HL-60 (cell line): ENCODE data around the gene LARP7.

Experiments
- TF ChIP-seq, protein P1 (sequence below): IDR thresholded peaks from one replicate; pipeline ENCODE4 v1.5.1; 2011; ENCODE audit warnings: low read length, control low read depth, inconsistent platforms; ENCODE audit not compliant: insufficient read depth
- TF ChIP-seq, protein P2 (sequence below): IDR thresholded peaks from 2 replicates; pipeline ENCODE4 v1.6.1; 2012; ENCODE audit warnings: low read depth; ENCODE audit not compliant: insufficient replicate concordance

DNA sequence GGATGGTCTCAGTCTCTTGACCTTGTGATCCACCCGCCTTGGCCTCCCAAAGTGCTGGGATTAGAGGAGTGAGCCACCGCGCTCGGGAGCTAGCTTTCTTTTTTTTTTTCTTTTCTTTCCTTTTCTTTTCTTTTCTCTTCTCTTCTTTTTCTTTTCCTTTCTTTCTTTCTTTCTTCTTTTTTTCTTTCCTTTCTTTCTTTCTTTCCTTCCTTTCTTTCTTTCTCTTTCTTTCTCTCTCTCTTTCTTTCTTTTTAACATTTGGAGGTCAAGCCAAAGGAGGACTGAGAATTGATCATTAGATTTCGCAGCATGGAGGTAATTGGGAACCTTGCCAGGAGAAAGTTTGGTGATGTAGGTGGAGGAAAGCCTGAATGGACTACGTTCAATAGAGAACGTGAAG lies 67.4 kb downstream of the LARP7 start:
- TF ChIP-seq, protein P1, sequence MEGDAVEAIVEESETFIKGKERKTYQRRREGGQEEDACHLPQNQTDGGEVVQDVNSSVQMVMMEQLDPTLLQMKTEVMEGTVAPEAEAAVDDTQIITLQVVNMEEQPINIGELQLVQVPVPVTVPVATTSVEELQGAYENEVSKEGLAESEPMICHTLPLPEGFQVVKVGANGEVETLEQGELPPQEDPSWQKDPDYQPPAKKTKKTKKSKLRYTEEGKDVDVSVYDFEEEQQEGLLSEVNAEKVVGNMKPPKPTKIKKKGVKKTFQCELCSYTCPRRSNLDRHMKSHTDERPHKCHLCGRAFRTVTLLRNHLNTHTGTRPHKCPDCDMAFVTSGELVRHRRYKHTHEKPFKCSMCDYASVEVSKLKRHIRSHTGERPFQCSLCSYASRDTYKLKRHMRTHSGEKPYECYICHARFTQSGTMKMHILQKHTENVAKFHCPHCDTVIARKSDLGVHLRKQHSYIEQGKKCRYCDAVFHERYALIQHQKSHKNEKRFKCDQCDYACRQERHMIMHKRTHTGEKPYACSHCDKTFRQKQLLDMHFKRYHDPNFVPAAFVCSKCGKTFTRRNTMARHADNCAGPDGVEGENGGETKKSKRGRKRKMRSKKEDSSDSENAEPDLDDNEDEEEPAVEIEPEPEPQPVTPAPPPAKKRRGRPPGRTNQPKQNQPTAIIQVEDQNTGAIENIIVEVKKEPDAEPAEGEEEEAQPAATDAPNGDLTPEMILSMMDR: no peak
- TF ChIP-seq, protein P2, sequence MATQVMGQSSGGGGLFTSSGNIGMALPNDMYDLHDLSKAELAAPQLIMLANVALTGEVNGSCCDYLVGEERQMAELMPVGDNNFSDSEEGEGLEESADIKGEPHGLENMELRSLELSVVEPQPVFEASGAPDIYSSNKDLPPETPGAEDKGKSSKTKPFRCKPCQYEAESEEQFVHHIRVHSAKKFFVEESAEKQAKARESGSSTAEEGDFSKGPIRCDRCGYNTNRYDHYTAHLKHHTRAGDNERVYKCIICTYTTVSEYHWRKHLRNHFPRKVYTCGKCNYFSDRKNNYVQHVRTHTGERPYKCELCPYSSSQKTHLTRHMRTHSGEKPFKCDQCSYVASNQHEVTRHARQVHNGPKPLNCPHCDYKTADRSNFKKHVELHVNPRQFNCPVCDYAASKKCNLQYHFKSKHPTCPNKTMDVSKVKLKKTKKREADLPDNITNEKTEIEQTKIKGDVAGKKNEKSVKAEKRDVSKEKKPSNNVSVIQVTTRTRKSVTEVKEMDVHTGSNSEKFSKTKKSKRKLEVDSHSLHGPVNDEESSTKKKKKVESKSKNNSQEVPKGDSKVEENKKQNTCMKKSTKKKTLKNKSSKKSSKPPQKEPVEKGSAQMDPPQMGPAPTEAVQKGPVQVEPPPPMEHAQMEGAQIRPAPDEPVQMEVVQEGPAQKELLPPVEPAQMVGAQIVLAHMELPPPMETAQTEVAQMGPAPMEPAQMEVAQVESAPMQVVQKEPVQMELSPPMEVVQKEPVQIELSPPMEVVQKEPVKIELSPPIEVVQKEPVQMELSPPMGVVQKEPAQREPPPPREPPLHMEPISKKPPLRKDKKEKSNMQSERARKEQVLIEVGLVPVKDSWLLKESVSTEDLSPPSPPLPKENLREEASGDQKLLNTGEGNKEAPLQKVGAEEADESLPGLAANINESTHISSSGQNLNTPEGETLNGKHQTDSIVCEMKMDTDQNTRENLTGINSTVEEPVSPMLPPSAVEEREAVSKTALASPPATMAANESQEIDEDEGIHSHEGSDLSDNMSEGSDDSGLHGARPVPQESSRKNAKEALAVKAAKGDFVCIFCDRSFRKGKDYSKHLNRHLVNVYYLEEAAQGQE: no peak
